KG1 (cell line): ENCODE measurements around the gene MCAT.

Experiments used
- DNase-seq: peaks from one replicate; lab custom pipeline; 2025; lab: John Stamatoyannopoulos, UW

MCAT gene

GRCh38 chr22:43172191-43172590 lies 29.0 kb upstream of the MCAT start:
- no peak for DNase-seq

GRCh38 chr22:43171607-43172006 lies 28.4 kb upstream of the MCAT start:
- DNase-seq: no peak

- DNase-seq: no peak
Measured at GRCh38 chr22:43171019-43171491, 27.9 kb upstream of the MCAT start.

- DNase-seq: no peak
Measured at GRCh38 chr22:43170131-43170480, 26.9 kb upstream of the MCAT start.

GRCh38 chr22:43169310-43170130 lies 26.3 kb upstream of the MCAT start:
- DNase-seq: no peak

GRCh38 chr22:43168471-43169309 lies 25.5 kb upstream of the MCAT start:
- no peak for DNase-seq

GRCh38 chr22:43167001-43167589 lies 23.9 kb upstream of the MCAT start:
- DNase-seq: no peak

GRCh38 chr22:43166132-43166930 lies 23.1 kb upstream of the MCAT start:
- DNase-seq: no peak

- DNase-seq: no peak
Measured at GRCh38 chr22:43164636-43165035, 21.4 kb upstream of the MCAT start.

GRCh38 chr22:43163241-43163795 lies 20.1 kb upstream of the MCAT start:
- DNase-seq: no peak

- DNase-seq: no peak
Measured at GRCh38 chr22:43162412-43163150, 19.4 kb upstream of the MCAT start.

- no peak for DNase-seq
Measured at GRCh38 chr22:43160497-43161126, 17.4 kb upstream of the MCAT start.

- DNase-seq: no peak
Measured at GRCh38 chr22:43159484-43160178, 16.4 kb upstream of the MCAT start.

GRCh38 chr22:43158778-43159483 lies 15.7 kb upstream of the MCAT start:
- DNase-seq: no peak

- DNase-seq: no peak
Measured at GRCh38 chr22:43157874-43158546, 14.8 kb upstream of the MCAT start.

GRCh38 chr22:43156413-43156812 lies 13.2 kb upstream of the MCAT start:
- DNase-seq: no peak

- no peak for DNase-seq
Measured at GRCh38 chr22:43155789-43156188, 12.6 kb upstream of the MCAT start.

GRCh38 chr22:43154887-43155536 lies 11.8 kb upstream of the MCAT start:
- no peak for DNase-seq
